ENCODE data around the gene SIN3B. TPM values are rescaled to one million over a fixed set of nuclear protein-coding genes. Genes with fewer than 3 reads are reported as not detected.

The SIN3B gene
- total and polyA plus RNA-seq, 2 donors from 2014 or later, result 12.2 to 62.0 TPM

- no peak overlapping the region for H3K4me3 ChIP-seq (ENCODE audit: low read length in 3 of 3)
- H3K4me1 ChIP-seq (ENCODE audit: control insufficient read depth in 2 of 3, insufficient read depth in 2 of 3, low read depth in 1 of 3, low read length in 3 of 3), result no peaks in the 10 kb centered on the region
- DNase-seq (peak in 1 of 5 donors; percentile 24), FAIRE-seq (no peak)
- H3K36me3 ChIP-seq (ENCODE audit: control insufficient read depth in 2 of 3, insufficient read depth in 3 of 3, low read length in 3 of 3), result no peaks in the 10 kb centered on the region
- H3K9me3 ChIP-seq (ENCODE audit: control insufficient read depth in 2 of 3, insufficient read depth in 1 of 3, low read length in 3 of 3), result no peaks in the 10 kb centered on the region
- TF ChIP-seq CTCF (IDR thresholded peaks at IDR 0.05; ENCODE audit: borderline replicate concordance, extremely low read depth, insufficient read depth), result no peak
- H3K27ac ChIP-seq (ENCODE audit: low read depth in 2 of 2, low read length in 2 of 2), result no peak overlapping the region
- H3K27me3 ChIP-seq (ENCODE audit: control insufficient read depth, insufficient read depth, low read length), result no peaks in the 10 kb centered on the region
- no peak overlapping the region for H3K9ac ChIP-seq (ENCODE audit: low read length in 3 of 3)
- intact Hi-C loops (cut with DNase I), result no loop called here
Measured at GRCh38 chr19:16927883-16928282, 98.7 kb downstream of the SIN3B start.

- no peak for DNase-seq
- TF ChIP-seq CTCF (IDR thresholded peaks at IDR 0.05; ENCODE audit: borderline replicate concordance, extremely low read depth, insufficient read depth), result no peak
- Histone ChIP-seq H3K27ac (ENCODE audit: low read depth in 2 of 2, low read length in 2 of 2) (no peak overlapping the region), H3K9ac (ENCODE audit: low read length in 3 of 3) (no peak overlapping the region), H3K4me3 (ENCODE audit: low read length in 3 of 3) (no peak overlapping the region), H3K27me3 (ENCODE audit: control insufficient read depth, insufficient read depth, low read length) (no peaks in the 10 kb centered on the region), H3K9me3 (ENCODE audit: control insufficient read depth in 2 of 3, insufficient read depth in 1 of 3, low read length in 3 of 3) (peaks cover 0 to under 1% (median 0%) of the 10 kb centered on the region in 3 donors), H3K4me1 (ENCODE audit: control insufficient read depth in 2 of 3, insufficient read depth in 2 of 3, low read depth in 1 of 3, low read length in 3 of 3) (no peaks in the 10 kb centered on the region), H3K36me3 (ENCODE audit: control insufficient read depth in 2 of 3, insufficient read depth in 3 of 3, low read length in 3 of 3) (no peaks in the 10 kb centered on the region)
- intact Hi-C loops (cut with DNase I), result no loop called here
- FAIRE-seq, result no peak
Measured at GRCh38 chr19:16928351-16928750, 99.2 kb downstream of the SIN3B start.

- FAIRE-seq, result no peak
Measured at GRCh38 chr19:16928916-16929315, 99.7 kb downstream of the SIN3B start.

More at GRCh38 chr19:16928916-16929315, 99.7 kb downstream of the SIN3B start:
- intact Hi-C loops (cut with DNase I), result no loop called here
- Histone ChIP-seq H3K4me1 (ENCODE audit: control insufficient read depth in 2 of 3, insufficient read depth in 2 of 3, low read depth in 1 of 3, low read length in 3 of 3) (no peaks in the 10 kb centered on the region), H3K36me3 (ENCODE audit: control insufficient read depth in 2 of 3, insufficient read depth in 3 of 3, low read length in 3 of 3) (no peaks in the 10 kb centered on the region), H3K4me3 (ENCODE audit: low read length in 3 of 3) (no peak overlapping the region), H3K27ac (ENCODE audit: low read depth in 2 of 2, low read length in 2 of 2) (no peak overlapping the region), H3K9ac (ENCODE audit: low read length in 3 of 3) (no peak overlapping the region), H3K27me3 (ENCODE audit: control insufficient read depth, insufficient read depth, low read length) (no peaks in the 10 kb centered on the region), H3K9me3 (ENCODE audit: control insufficient read depth in 2 of 3, insufficient read depth in 1 of 3, low read length in 3 of 3) (peaks cover 0 to 3% (median 0%) of the 10 kb centered on the region in 3 donors)
- peak in 1 of 5 donors; percentile 15 for DNase-seq
- TF ChIP-seq CTCF (IDR thresholded peaks at IDR 0.05; ENCODE audit: borderline replicate concordance, extremely low read depth, insufficient read depth), result no peak

Other genes with a start within 250 kb of the SIN3B start
- 11.8 TPM for gene MED26, start 201.2 kb upstream of the SIN3B start, total RNA-seq
- 3.6 TPM for gene MED26, start 201.2 kb upstream of the SIN3B start, polyA plus RNA-seq (ENCODE audit: insufficient read depth, low read depth, low replicate concordance)
- 66.2 TPM for gene SMIM7, start 169.3 kb upstream of the SIN3B start, total RNA-seq
- gene SMIM7, start 169.3 kb upstream of the SIN3B start, polyA plus RNA-seq (ENCODE audit: insufficient read depth, low read depth, low replicate concordance), result 144 TPM
- 5.8 TPM for gene TMEM38A, start 168.3 kb upstream of the SIN3B start, total RNA-seq
- 10.7 TPM for gene TMEM38A, start 168.3 kb upstream of the SIN3B start, polyA plus RNA-seq (ENCODE audit: insufficient read depth, low read depth, low replicate concordance)
- gene NWD1, start 109.6 kb upstream of the SIN3B start, total RNA-seq, result 1.9 TPM
- 0.17 TPM for gene NWD1, start 109.6 kb upstream of the SIN3B start, polyA plus RNA-seq (ENCODE audit: insufficient read depth, low read depth, low replicate concordance)
- gene F2RL3, start 59.6 kb downstream of the SIN3B start, total RNA-seq, result 3.2 TPM
- 1.4 TPM for gene F2RL3, start 59.6 kb downstream of the SIN3B start, polyA plus RNA-seq (ENCODE audit: insufficient read depth, low read depth, low replicate concordance)
- 64.1 TPM for gene CPAMD8, start 197.4 kb downstream of the SIN3B start, total RNA-seq
- gene CPAMD8, start 197.4 kb downstream of the SIN3B start, polyA plus RNA-seq (ENCODE audit: insufficient read depth, low read depth, low replicate concordance), result 22.0 TPM
- gene HAUS8, start 246.1 kb downstream of the SIN3B start, total RNA-seq, result 6.9 TPM
- gene HAUS8, start 246.1 kb downstream of the SIN3B start, polyA plus RNA-seq (ENCODE audit: insufficient read depth, low read depth, low replicate concordance), result 5.2 TPM
- gene MYO9B, start 246.4 kb downstream of the SIN3B start, total RNA-seq, result 68.1 TPM
- gene MYO9B, start 246.4 kb downstream of the SIN3B start, polyA plus RNA-seq (ENCODE audit: insufficient read depth, low read depth, low replicate concordance), result 14.7 TPM